GM20000 (cell line): ENCODE results near the gene TMPRSS7.

ENCODE experiments used
- DNase-seq: peaks from one replicate; pipeline ENCODE4 v3.0.0; 2012; ENCODE audit warnings: low spot score
- CTCF ChIP-seq: IDR thresholded peaks from 2 replicates; pipeline ENCODE4 v1.5.1; 2012; ENCODE audit warnings: mild to moderate bottlenecking, control low read depth; ENCODE audit errors: extremely low read depth, missing control alignments

The TMPRSS7 gene

DNA sequence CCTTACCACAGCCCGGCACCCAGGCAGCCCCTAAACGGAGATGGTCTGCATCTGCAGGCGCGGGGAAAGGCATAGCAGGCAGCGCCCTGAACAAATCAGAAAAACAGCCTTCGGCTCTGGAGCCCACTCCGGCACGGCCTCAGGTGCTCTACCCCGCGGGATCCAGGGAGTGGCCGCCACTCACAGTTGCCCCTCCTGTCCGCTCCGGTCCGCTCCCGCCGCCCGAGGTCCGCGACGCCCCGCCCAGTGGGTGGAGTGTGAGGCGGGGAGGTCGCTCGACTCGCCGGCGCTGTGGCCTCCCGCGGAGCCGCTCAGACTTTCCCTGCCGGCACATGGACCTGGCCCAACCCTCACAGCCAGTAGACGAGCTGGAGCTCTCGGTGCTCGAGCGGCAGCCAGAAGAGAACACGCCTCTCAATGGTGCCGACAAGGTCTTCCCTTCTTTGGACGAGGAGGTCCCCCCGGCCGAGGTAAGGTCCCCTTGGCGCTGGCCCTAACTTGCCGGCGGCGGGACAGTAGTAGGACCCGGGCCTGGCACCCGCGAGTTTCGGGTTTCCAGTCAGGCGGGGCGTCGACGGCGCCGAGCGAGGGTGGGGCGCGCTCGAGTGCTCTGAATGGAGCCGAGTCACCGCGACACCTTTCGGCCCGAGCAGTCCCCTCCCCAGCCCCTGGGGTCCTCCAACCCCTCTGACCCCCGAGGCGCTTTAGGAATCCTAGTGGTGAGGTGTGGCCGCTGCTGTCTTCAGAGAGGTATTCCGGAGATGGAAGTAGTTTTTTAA, 51.7 kb downstream of the TMPRSS7 start, which contains the start of gene C3orf52:
Gene C3orf52 (plus strand): TSS at position 314 of the 779 bp plus-strand sequence. CDS start 19 bp downstream, at position 333.
- no peak for TF ChIP-seq CTCF

GRCh38 chr3:112086875-112087524, 52.5 kb downstream of the TMPRSS7 start:
- no peak for DNase-seq
- TF ChIP-seq CTCF = no peak

More for the DNA sequence above, 51.7 kb downstream of the TMPRSS7 start, which contains the start of gene C3orf52:
- peak; percentile 86 for DNase-seq

- TF ChIP-seq CTCF = no peak
- DNase-seq = no peak
These were observed 53.2 kb downstream of the TMPRSS7 start for GRCh38 chr3:112087746-112088145.

GRCh38 chr3:112088944-112089343, 54.4 kb downstream of the TMPRSS7 start:
- no peak for DNase-seq
- no peak for TF ChIP-seq CTCF

- no peak for DNase-seq
- no peak for TF ChIP-seq CTCF
These were observed 55.7 kb downstream of the TMPRSS7 start for GRCh38 chr3:112089956-112090886.

GRCh38 chr3:112090887-112091586, 56.5 kb downstream of the TMPRSS7 start:
- DNase-seq = no peak
- no peak for TF ChIP-seq CTCF
